NCI-H2196 treated with DMSO at 0.1 percent for 48 hours (cell line): ENCODE measurements around the gene MEPE.
A peak's percentile ranks its signal among the peaks of the same experiment; 100 is the strongest.

ENCODE experiments used
- DNase-seq: peaks from one replicate; lab custom pipeline; 2025; ENCODE audit not compliant: unreplicated experiment; lab: John Stamatoyannopoulos, UW

MEPE gene

DNA sequence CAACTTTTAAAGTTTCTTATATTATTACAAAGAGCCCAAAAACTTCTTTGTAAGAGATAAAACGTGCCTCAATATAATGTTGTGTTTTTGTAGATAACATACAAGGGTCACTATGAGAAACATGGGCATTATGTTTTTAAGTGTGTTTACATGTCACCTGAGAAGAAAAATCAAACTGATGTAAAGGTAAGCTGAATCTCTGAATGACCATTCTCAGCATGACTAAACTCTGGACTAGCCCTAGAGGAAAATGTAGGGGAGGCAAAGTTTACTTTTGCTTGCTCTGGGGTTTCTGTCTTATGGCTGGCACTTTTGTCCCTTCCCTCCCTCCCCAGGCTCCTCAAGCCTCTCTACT lies 6.8 kb downstream of the MEPE start:
- DNase-seq, result no peak

DNA sequence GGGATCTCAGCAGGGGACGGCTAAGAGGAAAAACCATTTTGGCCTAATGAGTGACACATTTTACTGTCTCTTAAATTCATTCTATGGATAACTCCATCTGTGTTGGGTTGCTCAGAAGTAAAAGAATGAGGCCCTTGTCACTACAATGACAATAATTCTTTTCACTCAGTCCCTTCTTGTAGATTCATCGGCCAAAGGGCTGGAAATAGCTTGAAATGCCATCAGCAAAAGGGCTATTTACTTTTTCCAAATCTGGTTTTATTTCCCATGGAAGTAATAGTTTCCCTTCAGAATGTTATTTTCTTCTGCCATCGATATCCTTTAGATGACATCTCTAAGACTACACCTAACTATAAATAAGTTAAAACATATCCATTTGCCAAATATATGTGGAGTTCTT lies 7.4 kb downstream of the MEPE start:
- DNase-seq, result no peak

DNA sequence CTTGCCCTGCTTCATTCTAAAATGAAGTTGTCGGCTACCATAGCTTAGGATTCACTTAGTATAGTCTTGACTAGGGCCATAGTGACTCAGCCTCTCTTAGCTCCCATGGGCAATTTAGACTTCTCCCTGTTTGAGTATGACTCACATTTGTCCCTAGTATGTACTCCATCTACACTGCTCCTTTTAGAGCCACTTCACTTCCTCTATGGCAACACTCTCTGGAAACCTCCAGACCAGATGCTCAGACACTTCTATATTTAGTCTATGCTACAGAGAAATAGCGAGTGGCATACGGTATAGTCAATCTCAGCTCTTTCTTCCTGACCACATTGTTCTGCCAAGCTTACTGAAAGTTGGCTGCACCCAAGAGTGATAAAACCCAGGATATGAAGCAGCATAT lies 11.2 kb downstream of the MEPE start:
- no peak for DNase-seq

GRCh38 chr4:87844452-87844851 lies 11.7 kb downstream of the MEPE start:
- DNase-seq, result no peak

GRCh38 chr4:87846226-87846625 lies 13.5 kb downstream of the MEPE start:
- no peak for DNase-seq

- peak; percentile 18 for DNase-seq
Observed at GRCh38 chr4:87848622-87849351, 16.0 kb downstream of the MEPE start.

DNA sequence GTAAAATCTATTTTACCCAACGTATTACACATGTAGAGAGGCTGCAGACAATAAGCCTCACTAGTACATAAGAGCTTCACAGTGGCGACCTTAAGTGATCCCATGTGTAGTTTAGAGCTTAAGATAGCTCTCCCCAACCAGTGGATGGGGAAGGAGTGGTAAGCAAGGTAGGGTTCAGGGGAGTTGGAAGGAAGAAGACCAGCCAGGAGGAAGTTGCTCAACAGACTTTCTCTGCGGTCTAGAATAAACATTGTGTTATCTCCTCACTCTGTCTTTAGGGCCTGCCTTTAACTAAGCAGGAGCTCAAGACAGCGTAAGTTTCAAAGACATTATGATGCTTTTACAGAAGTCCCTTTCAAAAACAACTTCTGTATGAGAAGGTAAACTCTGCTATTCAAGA lies 16.8 kb downstream of the MEPE start:
- DNase-seq, result no peak

DNA sequence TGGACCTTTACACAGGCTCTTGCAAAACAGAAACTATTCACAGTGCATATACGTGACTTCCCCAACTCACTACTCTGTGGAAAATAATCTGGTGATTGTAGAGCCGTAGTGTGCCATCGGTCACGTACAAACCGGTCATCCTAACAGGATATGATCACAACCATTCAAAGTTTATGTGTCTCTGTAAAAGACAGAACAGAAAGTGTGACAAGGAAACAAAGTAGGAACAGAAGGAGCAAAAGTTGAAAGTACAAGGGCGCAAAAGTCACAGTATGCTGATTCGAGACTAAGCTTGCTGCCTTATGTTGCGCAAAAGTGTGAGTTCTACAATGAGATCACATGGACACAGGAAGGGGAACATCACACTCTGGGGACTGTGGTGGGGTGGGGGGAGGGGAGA lies 18.6 kb downstream of the MEPE start:
- DNase-seq, result no peak

- no peak for DNase-seq
Observed at GRCh38 chr4:87851953-87852352, 19.2 kb downstream of the MEPE start.

- DNase-seq, result peak; percentile 1
Observed at GRCh38 chr4:87853108-87853507, 20.3 kb downstream of the MEPE start.

- DNase-seq, result no peak
Observed at GRCh38 chr4:87853891-87854290, 21.1 kb downstream of the MEPE start.

DNA sequence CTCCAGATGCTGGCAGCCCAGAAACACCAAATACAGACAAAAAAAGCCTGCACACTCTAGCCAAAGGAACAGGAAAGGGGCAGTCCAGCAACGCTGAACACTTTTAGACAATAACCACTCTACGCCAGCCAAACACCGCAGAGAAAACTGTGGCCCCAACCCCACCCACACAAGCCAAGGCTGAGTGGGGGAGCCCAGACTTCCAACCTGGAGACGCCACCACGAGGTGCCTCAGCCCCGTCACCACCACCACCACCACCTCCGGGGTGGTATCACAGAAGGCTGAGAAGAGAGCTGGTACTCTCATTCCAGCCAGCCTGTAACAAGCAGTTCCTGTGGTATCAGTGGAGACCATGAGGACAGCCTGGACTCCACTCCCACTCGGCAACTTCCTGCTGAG lies 22.8 kb downstream of the MEPE start:
- no peak for DNase-seq

GRCh38 chr4:87856816-87857215 lies 24.0 kb downstream of the MEPE start:
- no peak for DNase-seq

GRCh38 chr4:87857789-87858188 lies 25.0 kb downstream of the MEPE start:
- DNase-seq, result no peak

DNA sequence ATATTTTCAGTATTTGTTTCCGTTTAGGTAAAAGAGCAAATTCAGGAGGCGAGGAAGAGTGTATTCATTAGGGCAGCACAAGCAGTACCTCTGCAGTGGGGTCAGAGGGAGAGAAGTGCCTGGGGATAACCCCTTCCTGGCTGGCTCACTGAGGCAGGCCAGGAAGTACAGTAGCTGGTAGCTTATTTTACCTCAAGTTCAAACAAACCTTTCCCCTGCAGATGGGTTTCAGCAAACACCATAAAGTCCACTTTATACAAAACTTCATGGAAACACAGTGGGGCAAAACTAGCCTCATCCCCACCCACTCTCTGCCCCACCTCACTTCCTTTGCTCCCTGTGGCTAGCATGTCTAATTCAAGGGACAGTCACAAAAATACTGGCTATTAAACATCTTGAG lies 29.5 kb downstream of the MEPE start:
- no peak for DNase-seq

DNA sequence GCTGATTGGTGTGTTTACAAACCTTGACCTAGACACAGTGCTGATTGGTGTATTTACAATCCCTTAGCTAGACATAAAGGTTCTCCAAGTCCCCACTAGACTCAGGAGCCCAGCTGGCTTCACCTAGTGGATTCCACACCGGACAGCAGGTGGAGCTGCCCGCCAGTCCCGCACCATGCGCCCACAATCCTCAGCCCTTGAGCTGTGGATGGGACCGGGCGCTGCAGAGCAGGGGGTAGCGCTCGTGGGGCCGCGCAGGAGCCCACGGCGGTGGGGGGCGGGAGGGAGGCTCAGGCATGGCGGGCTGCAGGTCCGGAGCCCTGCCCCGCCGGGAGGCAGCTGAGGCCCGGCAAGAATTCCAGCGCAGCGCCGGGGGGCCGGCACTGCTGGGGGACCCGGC lies 30.7 kb downstream of the MEPE start:
- no peak for DNase-seq

- no peak for DNase-seq
Observed at GRCh38 chr4:87864321-87864720, 31.6 kb downstream of the MEPE start.

GRCh38 chr4:87865288-87865687 lies 32.5 kb downstream of the MEPE start:
- no peak for DNase-seq

DNA sequence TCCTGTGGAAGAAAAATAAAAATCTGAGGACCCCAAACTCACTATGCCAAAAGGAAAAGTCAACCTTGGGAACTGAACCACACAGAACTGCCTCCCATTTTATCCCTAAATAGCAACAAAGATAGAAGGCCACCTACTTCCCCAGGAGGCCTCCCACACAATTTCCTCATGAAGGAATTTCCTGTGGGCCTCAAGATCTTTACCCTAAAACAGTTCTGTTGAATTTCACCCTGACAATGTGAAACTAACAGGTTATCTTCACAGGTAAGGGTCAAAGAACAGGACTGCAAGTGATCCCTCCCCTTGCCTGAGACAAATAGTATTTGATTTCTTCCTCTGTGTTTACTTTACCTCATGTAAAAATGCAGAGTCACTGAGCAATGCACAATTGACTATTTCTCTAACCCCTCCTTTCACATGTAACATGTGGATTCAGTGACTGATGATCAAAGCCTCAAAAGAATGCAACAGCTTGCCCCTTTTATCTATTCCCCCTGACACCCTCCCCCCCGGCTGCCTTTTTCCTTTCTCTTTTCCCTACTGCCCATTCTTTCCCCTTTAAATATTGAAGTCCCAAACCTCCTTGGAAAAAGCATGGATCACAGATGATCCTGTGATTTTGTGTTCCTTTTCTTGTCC lies 33.3 kb downstream of the MEPE start:
- DNase-seq, result no peak

DNA sequence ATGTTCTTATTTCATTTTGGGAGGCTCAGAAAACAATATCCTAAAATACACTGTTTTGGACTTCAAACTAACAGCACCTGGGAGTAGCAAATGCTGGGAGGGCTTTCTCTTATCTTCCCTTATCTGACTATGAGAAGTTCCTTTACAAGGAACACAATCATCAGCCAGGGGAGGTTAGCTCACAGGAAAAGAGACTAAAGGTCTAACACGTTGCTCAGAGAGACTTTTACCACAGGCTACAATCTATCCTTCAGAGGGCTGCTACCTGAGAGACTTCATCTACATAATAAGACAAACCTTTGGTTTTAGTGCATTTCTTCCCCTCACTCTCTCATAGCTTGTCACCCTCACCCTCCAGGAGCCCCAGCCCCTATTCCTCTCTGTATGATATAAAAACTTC lies 35.8 kb downstream of the MEPE start:
- no peak for DNase-seq

DNA sequence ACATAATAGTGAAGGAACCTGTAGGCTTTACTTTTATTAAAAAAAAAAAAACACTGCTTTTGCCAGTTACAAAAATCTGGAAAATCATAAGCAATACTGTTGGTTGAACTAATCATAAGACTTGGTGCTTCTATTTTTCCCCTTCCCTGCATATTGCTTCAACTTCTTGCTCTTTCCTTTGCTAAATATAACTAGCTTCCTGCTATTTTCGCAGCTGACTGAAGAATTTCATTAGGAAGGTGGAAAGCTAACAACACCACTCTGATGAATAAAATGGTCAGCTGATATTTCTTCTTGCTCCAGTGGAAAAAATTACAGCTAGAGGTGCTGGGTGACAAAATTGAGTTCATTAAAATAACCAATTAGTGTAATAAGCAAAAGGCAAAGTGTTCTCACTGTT lies 39.3 kb downstream of the MEPE start:
- DNase-seq, result no peak

GRCh38 chr4:87875191-87875590 lies 42.4 kb downstream of the MEPE start:
- no peak for DNase-seq

- DNase-seq, result no peak
Observed at GRCh38 chr4:87880106-87880505, 47.3 kb downstream of the MEPE start.
